GM20000 (cell line): ENCODE measurements around the gene KRTAP1-1.

ENCODE experiments used
- DNase-seq: peaks from one replicate; pipeline ENCODE4 v3.0.0; 2012; ENCODE audit warnings: low spot score
- TF ChIP-seq, protein P1 (sequence below): IDR thresholded peaks from 2 replicates; pipeline ENCODE4 v1.5.1; 2012; ENCODE audit warnings: mild to moderate bottlenecking, control low read depth; ENCODE audit errors: extremely low read depth, missing control alignments

KRTAP1-1 gene

GRCh38 chr17:41019415-41019814 is 21.8 kb downstream of the KRTAP1-1 start:
- no peak for DNase-seq
- TF ChIP-seq, protein P1, sequence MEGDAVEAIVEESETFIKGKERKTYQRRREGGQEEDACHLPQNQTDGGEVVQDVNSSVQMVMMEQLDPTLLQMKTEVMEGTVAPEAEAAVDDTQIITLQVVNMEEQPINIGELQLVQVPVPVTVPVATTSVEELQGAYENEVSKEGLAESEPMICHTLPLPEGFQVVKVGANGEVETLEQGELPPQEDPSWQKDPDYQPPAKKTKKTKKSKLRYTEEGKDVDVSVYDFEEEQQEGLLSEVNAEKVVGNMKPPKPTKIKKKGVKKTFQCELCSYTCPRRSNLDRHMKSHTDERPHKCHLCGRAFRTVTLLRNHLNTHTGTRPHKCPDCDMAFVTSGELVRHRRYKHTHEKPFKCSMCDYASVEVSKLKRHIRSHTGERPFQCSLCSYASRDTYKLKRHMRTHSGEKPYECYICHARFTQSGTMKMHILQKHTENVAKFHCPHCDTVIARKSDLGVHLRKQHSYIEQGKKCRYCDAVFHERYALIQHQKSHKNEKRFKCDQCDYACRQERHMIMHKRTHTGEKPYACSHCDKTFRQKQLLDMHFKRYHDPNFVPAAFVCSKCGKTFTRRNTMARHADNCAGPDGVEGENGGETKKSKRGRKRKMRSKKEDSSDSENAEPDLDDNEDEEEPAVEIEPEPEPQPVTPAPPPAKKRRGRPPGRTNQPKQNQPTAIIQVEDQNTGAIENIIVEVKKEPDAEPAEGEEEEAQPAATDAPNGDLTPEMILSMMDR = no peak

DNA sequence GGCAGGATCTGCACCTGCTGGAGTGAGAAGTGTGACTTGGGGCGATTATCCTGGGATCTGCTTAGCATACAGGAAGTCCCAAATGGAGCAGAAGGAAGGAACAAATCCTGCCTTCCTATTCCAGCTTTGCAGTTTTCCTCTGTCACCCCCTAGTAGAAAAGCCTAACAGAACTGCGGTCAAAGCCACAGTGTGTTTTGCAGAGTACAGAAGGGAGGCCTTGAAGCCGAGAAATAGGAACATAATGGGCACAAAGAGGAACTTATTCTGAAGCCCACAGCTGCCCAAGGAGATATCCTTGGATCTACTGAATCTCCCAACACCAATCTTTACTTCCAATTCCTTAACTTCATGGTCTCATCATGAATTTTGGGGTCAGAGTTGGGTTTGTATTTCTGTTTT is 22.7 kb downstream of the KRTAP1-1 start:
- TF ChIP-seq, protein P1 = no peak
- no peak for DNase-seq

DNA sequence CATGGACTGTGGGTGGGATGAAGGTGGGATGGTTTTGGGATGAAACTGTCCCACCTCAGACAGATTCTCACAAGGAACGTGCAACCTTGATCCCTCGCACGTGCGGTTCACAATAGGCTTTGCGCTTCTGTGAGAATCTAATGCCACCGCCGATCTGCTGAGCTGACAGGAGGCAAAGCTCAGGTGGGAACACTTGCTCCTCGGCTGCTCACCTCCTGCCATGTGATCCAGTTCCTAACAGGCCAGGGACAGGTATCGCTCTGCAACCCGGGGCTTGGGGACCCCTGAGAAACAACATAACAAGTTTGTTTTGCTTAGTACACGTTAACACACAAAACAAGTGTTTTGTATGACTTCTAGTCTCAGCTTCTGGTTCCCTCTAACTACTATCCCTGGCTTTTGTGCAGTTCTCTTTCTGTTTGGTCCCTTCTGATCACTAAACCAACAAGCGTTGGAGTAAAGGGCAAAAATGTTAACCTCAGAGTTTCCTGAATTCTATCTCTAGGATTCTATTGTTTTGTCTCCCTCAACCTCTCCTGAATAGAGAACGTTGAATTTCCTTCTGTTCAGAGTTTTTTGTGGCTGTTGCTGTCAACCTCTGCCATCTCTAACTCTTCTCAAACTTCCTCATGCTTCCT is 24.6 kb downstream of the KRTAP1-1 start:
- TF ChIP-seq, protein P1 = no peak
- DNase-seq = no peak

DNA sequence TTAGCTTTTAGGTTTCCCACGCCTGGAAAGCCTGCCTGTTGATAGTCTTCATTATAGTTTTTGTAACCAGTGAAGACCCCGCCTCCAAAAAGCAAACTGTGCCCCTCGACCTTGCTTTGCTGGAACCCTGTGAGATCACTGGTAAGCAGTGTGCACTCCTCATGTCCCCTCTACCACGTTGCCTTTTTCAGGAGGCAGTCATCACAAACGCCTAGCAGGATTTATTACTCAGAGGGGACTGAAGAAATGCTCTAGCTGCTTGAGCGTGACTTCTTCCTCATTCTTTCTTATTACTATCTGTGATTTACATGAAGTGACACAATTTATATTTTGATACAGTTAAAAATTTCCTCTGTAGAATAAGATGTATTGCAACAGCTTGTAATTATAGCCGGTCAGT is 25.8 kb downstream of the KRTAP1-1 start:
- TF ChIP-seq, protein P1 = no peak
- DNase-seq = no peak

DNA sequence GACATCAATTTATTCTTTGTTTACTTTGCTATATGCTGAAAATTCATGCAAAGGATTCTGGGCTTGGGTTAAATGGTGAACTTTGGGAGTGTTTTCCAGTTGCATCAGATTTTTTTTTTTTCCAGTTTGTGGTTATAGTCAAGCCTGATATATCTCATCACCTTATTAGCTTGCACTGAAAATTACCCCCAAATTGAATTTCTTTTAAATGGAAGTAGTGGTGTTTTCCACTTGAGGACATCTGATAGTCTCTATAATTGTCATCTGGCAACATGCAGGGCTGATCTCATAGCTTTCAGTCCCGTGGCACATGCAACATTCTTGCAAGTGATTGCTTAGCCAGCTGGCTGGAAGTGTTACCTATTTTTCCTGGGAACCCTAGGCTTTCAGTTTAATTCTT is 27.6 kb downstream of the KRTAP1-1 start:
- TF ChIP-seq, protein P1 = no peak
- no peak for DNase-seq

DNA sequence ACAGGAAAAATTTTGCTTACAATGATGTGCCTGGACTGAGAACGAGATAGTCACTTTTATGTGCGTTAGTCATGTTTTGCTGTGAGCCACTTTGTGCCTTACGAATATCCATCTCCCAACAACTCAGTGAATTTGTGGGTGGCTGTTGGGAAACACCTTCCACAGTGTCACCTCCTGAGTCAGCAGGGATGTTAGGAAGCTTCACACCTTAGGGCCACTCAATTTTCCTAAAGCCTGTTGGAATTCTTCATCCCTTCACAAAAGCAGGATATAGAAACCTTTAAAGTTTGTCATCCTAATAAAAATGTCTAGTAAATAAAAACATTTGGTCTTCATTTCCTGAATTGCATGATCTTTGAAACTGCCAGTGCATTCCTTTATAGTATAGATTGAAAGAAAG is 28.1 kb downstream of the KRTAP1-1 start:
- TF ChIP-seq, protein P1 = no peak
- no peak for DNase-seq

DNA sequence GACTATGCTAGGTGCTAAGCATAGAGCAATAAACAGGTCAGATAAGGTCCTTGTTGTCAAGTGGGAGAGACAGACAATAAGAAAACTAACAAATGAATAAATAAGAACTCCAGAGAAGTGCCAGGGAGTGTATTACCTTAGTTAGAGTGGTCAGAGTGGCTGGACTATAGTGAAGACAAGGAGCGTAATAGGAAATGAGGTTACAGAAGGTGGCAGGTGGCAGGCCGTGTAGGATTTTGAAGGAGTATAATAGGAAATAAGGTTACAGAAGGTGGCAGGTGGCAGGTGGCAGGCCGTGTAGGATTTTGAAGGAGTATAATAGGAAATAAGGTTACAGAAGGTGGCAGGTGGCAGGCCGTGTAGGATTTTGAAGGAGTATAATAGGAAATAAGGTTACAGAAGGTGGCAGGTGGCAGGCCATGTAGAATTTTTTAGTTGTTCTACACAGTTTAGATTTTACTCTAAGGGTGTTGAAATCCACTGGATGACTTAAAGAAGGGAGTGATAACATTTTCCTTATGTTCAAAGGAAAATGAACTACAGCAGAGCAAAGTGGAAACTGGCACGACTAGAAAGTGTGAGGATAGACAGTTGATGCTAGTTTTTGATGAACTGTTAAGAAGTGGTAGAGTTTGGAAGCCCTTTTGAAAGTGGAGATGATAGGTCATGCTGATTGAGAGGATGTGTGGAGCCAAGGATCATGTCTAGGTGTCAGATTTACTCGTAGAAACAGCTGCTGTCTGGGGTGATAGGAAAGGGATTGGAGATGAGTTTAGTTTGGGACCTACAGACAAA is 28.7 kb downstream of the KRTAP1-1 start:
- TF ChIP-seq, protein P1 = no peak
- no peak for DNase-seq
